SKM-1 (cell line): ENCODE results near the gene FBXO31.
"Not testable (repeated sequence)": the region's sequence is repeated elsewhere in the genome, so short reads cannot be mapped to it uniquely, and the experiment has no call there.

Experiments used
- DNase-seq: peaks from one replicate; lab custom pipeline; 2025; ENCODE audit not compliant: unreplicated experiment; lab: John Stamatoyannopoulos, UW

Gene FBXO31

DNA sequence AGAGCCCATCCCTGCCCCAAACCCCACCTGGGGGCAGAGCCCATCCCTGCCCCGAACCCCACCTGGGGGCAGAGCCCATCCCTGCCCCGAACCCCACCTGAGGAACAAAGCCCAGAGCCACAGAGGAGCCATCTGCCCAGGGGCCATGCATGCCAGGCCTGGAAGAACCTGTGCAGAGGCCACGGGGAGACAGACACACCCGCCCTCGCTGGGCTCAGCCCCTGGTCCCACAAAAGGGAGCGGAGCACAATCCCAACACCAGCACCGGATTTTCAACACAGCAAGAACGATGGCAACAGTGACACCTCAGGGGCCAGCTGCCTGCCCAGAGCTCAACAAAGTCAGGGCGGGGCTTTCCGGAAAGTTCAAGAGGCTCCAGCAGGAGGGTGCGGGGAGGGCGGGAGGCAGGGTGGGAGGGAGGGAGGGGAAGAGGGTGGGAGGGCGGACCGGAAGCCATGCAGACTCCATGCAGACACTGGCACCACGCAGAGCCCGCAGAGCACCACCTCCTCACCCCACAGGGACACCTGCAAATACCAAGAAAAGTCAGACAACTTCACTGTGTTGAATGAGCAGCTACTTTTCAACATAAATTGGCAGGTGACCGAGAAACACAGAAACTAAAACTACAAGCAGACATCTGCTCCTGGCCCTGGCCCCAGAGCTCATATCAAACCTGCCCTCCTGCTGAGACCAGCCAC is 38.5 kb downstream of the FBXO31 start:
- DNase-seq = no peak

DNA sequence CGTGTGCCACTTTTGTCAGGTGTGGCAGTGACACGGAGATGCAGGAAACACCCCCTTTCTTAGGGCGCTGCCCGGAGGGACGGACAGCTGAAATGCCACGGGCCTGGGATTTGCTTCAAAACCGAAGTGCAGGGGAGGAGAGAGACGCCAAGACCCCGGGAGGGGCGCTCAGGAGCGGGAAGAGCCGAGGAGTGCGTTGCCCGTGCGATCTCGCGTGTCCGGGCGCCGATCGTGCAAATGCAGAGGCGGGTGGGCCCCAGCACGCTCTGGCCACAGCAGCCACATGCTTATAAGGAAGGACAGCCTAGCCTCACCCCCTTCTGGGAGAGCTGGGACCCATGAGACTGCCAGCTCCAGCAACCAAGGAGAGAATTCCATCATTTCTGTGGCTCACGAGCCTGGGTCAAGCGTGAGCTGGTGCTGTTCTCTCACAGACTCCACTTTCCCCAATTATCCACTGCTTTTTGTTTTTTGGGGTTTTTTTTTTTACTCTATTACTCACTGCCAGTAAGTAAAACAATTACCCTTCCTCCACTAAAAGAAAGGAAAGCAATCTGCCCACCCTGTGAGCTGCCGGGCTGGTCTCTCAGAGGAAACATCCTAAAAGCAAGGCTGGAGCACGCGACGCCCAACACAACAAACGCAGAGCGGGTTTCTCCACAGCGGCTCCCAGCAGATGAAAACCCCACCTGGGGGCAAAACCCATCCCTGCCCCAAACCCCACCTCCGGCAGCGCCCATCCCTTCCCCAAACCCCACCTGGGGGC is 39.2 kb downstream of the FBXO31 start:
- no peak for DNase-seq

DNA sequence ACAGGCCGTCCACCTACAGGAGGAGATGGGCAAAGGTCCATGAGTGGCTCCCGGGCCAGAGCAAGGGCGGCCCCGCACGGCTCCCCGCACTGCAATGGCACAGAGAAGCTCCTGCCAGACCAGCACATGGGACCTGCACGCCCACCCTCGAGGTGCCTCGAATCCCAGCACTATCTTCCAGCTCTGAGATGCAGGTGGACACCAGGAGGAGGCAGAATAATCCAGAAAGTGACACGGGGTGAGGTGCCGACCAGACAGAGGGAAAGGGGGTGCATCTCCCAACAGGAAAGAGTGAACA is 39.9 kb downstream of the FBXO31 start:
- DNase-seq = no peak

DNA sequence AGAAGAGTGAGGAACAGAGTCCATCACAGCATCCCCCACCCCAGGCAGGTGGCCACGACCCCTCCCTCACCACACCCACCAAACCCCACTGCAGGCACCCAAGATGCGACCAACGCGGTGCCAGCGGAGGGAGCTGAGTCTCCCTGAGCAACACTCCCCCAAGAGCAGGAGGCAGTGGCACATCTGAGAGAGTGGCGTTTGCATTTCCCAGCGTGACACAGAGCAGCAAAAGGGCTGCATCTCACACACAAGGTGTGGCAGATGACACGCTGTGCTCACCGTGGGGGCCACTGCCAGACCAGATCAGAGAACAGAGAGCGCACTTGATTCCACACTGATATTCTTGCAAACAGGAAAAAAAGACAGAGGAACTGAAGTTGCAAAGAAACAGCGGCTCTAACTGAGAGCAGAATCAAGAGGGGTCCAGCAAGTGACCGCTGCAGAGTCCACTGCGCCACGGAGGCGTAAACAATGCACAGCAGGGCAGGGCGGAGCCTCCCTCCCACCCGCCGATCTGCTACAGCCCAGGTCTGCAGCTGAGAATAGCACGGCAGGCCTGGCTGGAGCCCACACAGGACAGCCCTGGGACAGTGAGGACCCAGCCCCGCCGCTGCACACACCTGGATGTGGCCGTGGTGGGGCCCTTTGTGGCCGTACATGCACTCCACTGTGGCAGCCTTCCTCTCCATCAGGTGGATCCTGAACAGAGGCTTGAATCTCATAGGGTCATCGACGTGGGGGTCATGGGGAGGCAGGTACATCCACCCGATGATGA is 40.4 kb downstream of the FBXO31 start:
- DNase-seq = no peak

DNA sequence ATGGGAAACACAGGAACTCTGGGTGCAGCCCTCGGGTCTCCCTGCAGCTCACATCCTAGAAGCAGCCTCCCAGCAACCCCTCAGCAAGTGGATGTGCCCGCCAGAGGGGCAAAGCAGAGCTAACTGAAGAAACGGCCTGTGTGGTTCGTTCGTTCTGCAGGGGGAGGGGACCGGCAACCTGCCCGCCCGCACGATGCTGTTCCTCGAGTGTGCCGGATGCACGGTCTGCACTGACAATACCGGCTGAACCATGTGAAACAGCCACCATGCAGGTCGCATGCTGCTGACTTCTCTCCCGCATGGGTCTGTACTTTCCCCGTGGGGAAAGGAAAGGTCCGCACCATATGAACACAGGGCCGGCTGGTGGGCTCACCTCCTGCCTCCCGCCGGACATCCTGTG is 41.1 kb downstream of the FBXO31 start:
- no peak for DNase-seq

DNA sequence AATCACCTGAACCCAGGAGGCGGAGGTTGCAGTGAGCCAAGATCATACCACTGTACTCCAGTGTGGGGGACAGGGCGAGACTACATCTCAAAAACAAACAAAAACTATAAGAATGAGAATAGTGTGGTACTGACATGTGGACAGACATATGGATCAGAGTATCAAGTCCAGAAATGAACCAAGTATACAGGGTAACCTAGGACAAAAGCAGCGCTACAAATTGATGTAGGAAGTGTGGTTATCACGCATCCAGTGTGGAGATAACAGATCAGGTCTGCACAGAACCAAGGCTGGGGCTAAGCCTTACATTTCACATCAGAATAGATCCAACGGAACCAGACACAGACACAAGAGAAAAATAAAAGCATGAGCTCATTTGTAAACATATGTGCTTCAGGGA is 43.4 kb downstream of the FBXO31 start:
- DNase-seq = no peak

DNA sequence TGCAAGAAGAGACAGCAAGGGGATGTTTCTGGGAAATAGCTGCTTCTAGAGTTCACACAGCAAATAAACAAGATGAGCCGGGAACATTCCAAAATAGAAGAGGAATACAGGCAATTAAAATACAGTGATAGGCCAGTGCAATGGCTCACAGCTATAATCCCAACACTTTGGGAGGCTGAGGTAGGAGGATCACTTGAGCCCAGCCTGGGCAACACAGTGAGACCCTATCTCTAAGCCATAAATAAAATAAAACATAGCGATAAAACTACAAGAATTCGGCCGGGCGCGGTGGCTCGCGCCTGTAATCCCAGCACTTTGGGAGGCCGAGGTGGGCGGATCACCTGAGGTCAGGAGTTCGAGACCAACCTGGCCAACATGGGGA is 43.9 kb downstream of the FBXO31 start:
- not testable (repeated sequence) for DNase-seq

DNA sequence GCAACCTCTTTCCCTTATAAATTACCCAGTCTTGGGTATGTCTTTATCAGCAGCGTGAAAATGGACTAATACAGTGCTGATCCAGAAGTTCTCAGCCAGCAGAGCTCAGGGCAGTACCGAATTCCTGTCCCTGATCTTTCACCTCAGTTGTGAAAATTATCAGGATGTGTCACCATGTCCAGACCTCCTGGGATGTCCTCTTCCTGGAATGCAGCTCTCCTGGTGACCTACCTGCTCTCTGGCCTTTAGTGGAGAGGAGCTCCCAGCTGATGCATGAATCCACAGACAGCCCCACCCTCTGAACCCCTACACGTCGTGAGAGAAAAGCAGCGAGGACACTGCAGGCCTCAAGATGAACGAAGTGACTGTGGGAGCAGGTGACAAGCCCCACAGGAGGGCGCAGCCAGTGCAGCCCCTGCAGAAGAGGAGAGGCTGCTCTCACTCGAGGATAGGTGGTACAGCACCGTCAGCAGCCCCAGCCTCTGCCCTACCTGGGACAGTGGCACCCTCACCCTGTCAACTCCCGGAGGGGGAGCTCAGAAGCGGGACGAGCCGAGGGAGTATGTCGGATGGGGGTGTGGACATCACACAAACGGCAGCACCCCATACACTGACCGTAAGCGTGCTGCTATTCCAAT is 44.4 kb downstream of the FBXO31 start:
- no peak for DNase-seq

DNA sequence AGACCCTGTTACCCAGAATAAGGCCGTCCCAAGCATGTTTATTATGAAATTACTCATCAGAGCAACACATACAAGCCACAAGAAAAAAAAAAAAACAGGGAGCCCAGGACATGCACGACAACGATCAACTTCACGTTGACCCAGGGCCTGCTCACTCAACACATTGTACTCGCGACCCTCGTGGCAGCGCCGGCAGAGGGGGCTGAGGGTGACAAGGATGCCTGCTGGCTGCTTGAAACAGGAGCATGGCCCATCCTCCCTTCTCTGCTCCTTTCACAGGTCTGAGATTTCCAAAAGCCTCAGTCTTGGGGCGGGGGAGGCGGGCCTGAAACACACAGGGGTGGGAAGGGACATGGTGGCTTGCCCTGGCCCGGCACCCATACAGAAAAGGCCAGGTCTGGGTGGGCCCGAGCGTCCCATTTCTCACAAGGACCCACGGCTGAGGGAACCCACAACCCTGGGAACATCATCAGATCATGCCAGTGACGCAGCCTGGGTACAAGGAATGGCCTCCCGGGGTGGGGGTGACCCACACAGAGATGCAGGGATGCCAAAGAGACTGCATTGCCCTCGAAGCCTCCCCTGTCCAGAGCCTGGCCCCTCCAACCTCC is 45.3 kb downstream of the FBXO31 start:
- DNase-seq = no peak

DNA sequence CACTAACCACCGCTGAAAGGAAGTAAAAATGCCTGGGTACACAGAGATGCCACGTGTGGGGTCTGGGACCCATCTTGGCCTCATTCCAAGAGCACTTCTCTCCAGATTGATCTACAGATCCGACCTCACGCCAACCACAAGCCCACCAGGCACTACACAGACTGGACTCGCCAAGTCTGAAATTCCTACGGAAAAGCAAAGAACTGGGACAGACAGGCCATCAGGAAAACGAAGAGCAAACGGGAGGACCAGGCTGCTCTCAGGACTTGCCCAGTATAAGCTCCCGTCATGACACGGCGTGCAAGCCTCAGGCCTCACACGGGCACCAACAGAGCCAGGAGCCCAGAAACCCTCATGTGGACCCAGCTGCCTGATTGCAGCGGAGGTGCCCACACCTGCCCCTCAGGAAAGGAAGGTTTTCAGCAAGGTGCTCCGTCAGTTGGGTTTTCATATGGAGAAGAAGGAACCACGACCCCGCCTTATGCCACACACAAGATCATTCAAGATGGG is 46.3 kb downstream of the FBXO31 start:
- DNase-seq = no peak

DNA sequence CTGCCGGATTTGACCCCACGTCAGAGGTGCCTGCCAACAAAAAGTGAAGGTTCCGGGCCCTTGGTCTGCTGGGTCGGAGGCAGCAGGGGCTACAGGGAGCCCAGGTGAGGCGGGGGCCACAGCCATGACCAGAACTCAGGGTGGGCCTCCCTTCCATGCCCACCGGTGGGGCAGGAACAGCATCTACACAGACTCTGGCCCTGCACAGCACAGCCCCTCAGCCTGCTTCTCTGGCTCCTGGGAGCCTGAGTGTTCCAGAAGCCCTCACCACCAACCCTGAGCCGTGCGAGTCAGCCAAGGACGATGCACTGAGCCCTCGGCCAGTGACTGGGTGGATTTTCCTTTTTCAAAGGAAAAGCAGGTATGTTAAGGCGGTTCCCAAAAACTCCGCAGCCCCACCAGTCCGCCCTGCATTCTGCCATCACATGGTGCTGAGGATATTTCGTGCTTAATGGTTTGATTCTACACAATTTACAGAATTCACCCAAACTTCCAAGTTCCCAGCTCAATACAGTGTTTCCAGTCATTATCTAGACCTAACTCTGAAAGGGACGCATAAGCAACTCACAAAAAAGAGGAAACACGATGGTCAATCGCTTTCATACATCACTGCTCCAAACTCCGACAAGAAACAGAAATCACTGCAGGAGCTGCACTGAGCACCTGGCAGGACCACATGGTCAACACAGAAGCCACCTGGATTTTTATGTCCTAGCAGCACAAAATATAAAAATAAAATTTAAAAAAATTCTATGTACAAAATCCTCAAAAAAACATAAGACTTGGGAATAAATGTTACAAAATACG is 46.9 kb downstream of the FBXO31 start:
- no peak for DNase-seq

DNA sequence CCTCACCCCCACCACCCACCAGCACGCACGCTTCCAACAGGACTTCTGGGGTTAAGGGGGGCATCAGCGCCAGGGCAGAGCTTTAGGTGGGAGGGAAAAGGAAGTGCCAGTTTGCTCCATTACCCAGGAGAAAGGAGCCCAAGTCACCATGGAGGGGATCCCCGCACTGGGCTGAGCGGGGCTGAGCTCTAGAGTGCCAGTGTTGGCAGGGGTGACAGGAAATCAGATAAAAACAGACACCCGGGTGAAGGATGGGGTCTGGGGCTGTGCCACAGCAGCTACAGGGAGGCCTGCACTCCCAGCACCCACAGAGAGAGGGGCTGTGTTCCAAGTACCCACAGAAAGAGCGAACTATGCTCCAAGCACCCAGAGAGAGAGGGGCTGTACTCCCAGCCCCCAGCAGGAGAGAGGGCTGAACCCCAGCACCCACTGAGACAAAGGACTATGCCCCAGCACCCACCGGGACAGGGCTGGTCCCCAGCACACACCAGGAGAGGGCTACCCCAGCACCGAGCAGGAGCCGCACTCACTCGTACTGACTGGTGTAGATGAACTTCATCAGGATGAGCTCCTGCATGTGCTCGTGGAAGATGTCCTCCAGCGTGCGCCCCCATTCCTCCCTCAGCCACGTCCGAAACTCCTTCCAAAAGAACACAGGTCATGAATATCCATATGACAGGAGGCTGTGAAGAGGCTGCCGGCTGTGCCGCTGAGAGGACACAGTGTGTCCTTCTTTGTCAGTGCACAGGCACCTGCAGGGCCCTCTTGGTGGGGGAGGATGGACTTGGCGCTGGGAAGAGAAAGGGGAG is 47.7 kb downstream of the FBXO31 start:
- no peak for DNase-seq

DNA sequence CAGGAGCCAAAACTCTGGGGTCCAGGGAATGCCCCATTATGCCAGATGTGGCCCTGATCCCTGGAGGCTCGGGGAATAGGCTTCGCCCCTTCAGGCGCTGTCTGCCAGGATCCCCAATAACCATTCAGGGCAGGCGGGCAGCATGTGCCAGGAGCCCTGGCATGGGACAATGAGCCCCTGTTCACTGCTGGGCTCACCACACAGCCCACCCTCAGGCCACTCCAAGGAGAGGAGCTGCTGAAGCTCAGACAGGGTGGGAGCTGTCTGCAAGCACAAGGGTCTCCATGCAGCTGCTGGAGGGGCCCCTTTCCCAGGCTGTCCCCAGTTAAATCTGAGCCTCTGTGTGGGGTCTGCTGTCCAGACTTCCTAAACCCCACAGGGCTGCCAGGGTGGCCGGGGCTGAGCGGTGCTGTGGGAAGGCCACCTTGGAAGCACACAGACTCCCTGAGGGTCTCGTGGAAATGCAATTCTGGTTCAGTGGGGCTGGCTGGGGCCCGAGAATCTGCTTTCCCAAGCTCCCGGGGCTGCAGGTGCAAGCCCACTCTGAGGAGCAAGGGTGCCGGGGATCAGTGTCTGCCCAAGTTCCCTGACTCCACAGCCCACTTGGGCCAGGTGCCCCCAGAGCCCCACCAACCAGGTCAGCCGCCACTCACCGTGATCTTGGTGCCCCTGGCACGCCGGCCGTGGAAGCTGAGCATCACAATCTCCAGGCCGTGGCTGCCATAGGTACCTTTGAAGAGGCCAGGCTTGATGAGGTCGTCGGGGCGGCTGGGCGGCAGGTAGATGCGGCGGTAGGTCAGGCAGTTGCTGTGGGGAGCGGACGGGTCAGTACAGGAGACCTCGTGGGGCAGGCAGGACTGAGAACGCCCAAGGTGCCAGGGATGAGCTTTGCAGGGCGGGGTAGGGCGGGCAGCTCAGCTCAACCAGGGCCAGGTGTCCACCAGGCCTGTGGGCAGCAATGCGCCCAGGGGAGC is 48.6 kb downstream of the FBXO31 start:
- no peak for DNase-seq

DNA sequence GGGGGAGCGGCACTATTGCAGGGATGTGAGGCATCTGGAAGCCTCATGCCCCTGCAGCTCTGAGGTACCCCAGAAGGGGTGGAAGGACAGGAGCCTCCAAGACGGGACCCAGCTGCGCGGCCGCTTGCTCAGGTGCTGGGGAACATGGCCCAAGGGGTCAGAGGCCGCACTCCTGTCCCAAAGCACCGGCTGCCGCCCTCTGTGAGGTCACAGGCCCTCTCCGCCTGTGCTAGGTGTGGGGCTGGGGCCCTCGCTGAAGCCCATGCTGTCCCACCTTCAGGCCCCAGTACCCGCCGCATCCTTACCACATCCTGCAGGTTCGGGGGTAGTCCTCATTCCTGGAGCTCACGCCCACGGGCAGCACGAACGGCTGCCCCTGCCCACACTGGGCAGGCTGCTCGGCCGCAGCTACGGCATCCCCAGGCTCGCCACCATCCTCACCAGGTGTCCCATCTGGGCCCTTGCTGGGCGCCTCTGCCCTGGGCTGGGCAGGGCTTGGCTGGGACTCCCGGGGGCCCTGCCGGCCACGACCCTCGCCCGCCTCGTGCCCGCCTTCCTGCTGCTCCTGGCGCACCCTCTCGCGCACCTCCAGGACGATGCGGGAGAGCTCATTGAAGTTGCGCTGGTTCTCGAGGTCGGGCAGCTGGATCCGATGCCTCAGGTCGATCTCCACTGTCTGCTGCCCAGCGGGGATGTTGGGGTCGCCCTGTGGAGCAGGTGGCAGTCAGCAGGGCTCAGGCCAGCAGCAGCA is 49.8 kb downstream of the FBXO31 start:
- no peak for DNase-seq

DNA sequence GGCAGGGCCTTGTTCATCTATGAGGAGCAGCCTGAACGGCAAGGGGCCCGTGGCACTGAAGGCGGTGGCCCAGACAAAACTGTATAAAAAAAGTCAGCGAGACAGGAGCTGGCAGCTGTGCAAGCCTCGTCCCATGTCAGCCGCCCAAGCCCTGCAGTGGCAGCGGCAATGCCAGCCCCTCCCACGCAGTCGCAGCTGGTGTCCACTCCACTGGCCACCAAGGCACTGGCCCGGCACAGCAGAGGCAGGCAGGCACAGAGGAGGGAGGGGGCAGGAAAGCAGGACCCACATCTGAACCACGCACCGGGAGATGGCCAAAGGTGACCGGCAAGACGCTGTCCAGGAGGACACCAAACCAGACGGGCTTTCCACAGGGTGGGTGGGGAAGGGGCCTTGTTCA is 50.5 kb downstream of the FBXO31 start:
- DNase-seq = no peak

DNA sequence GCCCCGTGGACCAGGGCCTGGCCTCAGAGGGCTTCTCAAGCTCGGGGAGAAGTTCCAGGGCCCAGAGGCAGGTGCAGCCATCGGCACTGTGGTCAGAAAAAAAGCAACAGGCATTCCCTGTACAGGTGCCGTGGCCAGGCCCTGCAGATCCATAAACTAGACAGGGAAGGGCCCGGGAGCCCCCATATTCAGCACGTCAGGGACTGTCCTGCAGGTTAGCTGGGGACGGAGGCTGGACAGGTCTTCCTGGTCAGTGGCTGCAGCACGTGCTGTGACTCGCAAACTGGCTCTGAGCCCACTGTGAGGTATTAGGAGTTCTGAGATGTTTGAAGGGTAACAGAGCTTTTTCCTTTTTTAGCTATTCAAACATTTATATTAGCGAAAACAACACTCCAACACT is 51.4 kb downstream of the FBXO31 start:
- DNase-seq = no peak

DNA sequence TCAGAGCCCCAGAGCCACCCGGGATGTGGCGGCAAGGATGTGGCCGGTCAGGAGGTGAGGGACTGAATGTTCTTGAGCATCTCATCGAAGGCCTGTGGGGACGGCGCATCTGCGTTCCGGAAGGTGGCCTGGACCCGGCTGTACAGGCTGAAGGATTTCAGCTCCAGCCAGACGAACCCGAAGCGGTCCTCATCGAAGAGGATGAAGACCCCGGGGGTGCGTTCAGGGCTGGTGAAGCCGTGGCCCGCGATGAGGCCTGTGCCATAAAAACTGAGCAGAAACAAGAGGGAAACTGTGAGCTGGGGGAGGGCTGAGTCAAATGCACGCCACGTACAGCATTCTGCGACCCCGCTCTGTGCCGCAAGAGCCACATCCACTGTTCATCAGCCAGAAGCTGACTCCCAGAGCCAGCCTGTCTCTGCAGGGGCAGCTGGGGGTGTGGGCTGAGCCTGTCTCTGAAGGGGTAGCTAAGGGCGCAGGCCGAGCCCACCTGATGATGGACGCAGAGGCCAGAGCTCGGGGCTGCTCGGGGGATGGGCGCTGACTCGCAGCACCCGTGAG is 52.3 kb downstream of the FBXO31 start:
- no peak for DNase-seq
